GM19099 (cell line): ENCODE measurements around the gene TTYH3.
A peak's percentile ranks its signal among the peaks of the same experiment; 100 is the strongest.

ENCODE experiments used
- POLR2A ChIP-seq: IDR thresholded peaks from 3 replicates; pipeline ENCODE4 v1.6.1; 2011; ENCODE audit warnings: low read depth; ENCODE audit not compliant: insufficient read length; ENCODE audit errors: extremely low read depth

Gene TTYH3

DNA sequence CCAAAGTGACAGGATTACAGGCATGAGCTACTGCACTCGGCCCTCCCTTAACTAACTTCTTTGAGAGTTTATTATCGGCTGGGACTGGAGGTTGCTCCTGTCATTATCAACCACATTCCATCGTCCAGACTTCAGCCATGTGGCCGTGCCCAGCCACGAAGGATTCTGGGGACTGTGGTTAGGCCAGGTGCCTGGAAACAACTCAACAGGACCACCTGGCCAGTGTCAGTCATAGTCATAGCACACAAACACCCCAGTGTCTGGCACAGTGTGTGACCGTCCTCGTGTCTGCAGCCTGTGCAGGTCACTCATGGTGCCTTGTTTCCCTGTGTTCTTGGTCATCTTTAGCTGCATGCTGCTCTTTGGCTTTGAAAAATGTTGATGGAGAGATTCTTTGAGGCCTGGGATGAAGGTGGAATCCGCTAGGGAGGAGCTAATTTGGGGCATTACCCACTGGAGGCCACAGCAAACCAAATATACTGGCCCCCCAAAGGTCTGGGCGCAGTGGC is 43.5 kb downstream of the TTYH3 start:
- TF ChIP-seq POLR2A: no peak

DNA sequence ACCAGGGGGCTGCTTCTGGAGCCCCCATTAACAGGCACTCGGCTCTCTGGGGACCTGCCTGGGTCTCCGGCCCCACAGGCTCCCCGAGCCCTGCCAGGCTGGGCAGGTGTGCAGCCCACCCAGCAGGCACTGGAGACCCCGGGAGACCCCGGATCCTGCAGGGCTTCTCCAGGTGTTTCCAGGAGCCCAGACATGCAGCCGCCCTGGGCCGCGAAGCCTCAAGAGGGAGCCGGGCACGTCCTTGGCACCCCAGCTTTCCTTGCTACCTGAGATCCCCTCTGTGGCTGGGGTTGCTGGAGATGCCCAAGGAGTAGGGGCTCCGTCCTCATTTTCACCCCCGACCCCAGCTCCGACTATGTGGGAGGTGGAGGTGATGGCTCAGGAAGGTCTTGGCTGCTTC is 48.5 kb downstream of the TTYH3 start:
- TF ChIP-seq POLR2A: no peak

DNA sequence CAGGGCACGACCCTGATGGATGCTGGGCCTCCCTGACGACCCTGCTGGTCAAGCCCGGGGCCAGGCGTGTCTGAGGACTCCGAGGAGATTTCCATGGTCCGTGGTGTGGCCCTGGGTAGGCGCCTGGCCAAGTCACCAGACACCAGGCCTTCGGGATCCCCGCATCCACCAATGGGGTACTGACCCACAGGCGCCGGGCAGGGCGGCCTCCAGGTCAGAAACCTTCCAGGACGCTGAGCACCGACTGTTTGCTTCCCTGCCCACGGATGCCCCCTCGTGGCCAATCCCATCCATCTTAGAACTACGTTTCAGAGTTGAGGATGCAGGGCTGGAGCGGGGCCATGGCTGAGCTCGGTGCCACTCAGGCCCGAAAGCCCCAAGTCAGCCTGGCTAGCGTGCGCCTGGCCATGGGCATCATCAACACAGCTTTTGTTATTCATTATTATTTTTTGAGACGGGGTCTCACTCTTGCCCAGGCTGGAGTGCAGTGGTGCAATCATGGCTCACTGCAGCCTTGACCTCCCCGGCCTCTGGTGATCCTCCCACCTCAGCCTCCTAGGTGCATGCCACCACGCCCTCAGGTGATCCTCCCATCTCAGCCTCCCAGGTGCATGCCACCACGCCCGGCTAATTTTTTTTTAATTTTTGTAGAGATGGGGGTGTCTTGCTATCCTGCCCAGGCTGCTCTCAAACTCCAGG is 49.2 kb downstream of the TTYH3 start:
- no peak for TF ChIP-seq POLR2A

DNA sequence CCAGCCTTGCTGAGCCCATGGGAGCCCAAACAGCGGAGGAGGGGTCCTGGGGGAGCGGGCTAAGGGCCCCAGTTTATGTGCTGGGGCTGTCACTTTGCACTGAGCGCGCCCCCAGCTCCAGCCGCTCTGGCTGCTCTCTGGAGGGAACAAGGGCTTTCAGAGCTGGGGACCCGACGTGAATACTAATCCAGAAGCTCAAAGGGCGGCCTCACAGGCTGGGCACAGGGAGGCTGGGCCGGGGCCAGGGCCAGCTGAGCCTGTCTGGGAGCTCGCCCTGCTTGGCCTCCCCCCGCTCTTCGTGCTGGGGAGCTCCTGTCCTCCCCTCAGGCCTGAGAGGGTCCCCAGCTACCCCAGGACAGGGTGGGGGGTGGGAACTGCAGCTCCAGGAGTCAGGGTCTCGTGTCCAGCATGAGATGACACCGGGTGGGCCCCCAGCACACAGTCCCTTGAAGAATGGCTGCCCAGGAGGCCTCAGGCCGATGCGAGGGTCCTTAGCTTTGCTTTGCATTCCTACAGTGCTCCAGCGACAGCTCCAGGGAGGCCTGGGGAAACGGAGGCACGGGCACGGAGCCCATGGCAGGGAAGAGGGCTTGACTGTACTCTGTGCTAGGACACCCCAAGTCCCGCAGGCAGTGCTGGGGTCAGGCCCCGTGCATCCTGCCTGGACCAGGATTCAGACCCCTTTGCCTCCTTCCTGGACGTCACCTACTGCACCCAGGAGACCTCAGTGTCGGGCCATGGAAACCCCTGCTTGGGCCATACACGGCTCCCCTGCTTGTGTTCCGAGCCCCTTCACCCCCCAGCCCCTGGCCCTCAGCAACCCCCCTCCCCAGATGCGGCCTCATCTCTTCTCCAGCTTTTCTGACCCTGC is 50.4 kb downstream of the TTYH3 start:
- no peak for TF ChIP-seq POLR2A

DNA sequence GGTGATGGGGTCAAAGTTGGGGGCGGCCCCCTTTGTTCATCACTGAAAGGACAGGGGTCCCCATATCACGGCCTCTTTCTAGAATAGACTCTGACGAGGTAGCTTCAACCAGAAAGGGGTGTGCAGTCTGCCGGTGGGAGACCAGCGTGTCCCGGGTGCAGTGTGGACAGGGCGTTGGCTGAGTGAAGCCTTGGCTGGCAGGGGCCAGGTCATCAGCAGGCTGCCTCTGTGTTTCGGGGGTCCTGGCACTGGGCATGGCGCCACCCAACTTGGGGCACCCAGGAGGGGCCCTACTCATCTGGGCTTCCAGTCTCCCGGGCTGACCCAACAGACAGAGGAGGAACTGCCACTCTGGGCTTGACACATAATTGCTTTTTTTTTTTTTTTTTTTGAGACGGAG is 52.7 kb downstream of the TTYH3 start:
- TF ChIP-seq POLR2A: no peak

DNA sequence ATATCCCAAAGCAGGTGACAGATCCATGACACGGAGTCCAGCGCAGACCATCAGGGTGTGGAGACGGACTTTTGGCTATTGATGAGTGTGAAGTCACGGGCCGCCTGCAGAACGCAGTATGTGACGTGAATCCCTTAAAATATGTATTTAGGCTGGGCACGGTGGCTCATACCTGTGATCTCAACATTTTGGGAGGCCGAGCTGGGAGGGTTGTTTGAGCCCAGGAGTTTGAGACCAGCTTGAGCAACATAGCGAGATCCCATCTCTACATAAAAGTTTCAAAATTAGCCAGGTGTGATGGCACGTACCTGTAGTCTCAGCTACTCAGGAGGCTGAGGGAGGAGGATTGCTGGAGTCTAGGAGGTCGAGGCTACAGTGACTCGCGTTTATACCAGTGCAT is 54.3 kb downstream of the TTYH3 start:
- TF ChIP-seq POLR2A: no peak

DNA sequence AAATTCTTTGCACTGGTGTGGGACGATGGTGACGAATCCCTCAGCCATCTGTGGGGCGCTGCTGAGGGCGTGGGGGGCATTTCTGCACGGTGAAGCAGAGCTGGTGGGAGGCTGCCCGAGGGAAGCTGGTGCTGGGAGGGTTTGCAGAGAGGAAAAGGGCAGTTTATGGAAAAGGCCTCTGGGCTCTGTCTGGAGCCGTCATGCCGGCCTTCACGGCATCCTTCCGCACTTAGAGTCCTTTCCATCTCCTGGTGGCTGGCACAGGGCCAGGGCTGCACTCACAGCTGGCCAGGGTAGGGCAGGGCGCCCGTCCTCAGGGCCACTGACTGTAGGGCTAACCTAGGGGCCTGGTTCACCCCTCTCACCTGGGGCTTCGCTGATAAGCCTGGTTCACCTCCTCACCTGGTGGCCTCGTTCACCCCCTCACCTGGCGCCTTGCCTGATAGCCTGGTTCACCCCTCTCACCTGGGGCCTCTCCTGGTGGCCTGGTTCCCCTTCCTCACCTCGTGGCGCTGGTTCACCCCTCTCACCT is 55.6 kb downstream of the TTYH3 start:
- TF ChIP-seq POLR2A: no peak

DNA sequence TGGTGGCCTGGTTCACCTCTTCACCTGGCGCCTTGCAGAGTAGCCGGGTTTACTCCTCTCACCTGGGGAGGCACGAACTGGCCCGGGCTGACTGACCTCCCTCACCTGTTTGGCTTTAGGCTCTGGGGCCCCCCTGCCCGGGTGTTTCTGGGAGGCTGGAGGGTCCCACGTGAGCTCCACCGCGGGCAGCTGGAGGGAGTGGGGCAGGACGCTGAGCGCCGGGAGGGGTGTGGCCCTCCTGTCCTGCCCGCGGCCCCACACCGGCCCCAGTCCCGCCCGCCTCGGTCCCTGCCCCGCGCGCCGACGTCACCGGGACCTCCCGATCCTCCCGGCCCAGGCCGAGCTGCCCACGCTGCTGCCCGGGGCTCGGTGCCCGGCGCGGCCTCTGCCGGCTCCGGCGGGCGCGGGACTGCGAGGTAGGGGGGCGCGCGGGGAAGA is 56.1 kb downstream of the TTYH3 start, which contains the start of gene AMZ1:
AMZ1 (plus strand) TSS at position 322 of the 438 bp plus-strand sequence. CDS start 12,250 bp downstream, outside the sequence.
- TF ChIP-seq POLR2A: no peak

DNA sequence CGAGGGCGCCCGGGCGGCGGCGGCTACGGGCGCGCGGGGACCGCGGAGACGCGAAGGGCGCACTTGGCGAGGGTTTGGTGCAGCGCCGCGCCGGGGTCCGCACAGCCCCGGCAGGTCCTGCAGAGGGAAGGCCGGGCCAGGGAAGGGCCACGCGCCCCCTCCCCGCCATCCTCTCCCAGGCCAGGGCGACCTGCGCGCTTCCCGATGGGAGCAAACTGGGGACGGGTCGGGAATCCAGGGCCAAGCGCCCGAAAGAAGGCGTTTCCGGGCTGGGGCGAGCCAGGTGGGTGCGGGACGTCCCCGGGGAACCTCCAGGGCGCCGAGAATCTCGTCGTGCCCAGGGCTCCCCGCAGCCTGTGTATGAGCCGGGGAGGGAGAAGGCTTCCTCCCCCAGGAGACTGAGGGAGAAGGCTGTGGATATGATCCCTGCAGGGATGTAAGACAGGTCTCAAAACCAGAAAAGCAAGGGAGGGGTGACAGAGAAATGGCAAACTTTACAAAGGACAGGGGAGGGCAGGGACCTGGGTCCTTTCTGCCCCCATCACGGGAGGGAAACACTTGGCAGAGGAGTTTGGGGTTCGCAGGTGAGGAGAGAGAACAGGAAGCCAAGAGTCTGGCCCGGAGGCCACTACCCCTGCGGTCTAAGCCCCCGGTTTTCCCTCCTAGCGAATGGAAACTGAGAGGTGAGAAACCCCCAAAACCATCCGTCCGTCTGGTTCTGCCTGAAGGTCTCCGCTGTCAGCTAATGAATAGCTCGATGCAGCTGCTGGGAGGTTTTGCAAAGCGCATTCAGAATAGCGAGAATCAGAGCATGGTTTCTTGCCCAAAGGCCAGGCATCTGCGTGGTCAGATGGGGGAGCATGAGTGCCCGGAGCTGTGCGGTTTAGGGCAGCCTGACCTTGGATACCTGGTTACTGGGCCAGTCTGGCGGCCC is 56.9 kb downstream of the TTYH3 start:
- TF ChIP-seq POLR2A: peak; percentile 55

DNA sequence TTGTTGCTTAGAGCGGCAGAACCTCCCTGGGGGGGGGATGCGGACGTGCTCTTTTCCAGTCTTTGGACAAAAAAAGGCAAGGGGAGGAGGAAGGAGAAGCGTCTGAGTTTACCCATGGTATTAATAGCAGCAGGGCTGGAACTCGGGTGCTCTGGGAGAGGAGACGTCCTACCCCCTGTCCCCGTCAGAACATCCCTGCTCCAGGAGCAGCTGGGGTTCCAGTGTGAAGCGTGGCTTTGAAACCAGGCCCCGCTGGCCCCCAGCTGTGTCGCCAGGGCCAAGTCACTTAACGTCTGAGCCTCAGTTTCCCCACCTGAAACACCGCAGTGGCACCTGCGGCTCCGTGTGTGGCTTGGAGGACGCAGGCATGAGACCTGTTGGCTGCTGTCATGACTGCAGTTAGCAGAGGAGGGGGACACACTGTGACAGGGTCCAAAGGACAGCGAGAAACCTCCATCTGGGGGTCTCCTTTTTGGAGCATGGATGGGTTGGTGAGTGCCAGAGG is 57.6 kb downstream of the TTYH3 start:
- TF ChIP-seq POLR2A: no peak

DNA sequence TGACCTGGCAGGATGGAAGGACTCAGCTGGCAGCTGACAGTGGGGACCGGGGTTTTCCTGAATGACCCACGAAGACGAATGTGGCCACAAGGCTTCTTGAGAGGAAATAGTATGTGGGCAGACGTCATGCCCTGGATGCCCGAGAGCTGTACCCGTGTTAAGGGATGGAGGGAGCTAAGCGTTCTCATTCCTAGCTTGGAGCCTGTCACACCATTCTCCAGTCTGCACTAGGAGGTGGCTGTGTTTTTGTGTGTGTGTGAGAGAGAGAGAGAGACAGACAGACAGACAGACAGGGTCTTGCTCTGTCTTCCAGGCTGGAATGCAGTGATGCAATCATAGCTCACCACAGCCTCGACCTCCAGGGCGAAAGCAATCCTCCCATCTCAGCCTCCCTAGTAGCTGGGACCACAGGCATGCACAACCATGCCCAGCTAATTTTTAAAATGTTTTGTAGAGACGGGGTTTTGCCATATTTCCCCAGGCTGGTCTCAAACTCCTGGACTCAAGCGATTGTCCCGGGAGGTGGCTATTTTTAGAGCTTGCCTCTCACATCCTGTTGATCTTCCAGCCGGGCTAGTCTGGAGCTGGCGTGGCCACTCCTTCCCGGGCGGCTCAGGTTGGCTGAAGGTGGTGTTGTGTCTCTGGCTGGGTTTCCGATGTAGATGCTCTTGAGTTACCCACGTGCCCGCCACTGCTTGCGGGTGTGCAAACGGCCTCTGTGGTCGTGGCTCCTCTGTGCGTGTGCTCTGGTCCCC is 58.3 kb downstream of the TTYH3 start:
- no peak for TF ChIP-seq POLR2A

DNA sequence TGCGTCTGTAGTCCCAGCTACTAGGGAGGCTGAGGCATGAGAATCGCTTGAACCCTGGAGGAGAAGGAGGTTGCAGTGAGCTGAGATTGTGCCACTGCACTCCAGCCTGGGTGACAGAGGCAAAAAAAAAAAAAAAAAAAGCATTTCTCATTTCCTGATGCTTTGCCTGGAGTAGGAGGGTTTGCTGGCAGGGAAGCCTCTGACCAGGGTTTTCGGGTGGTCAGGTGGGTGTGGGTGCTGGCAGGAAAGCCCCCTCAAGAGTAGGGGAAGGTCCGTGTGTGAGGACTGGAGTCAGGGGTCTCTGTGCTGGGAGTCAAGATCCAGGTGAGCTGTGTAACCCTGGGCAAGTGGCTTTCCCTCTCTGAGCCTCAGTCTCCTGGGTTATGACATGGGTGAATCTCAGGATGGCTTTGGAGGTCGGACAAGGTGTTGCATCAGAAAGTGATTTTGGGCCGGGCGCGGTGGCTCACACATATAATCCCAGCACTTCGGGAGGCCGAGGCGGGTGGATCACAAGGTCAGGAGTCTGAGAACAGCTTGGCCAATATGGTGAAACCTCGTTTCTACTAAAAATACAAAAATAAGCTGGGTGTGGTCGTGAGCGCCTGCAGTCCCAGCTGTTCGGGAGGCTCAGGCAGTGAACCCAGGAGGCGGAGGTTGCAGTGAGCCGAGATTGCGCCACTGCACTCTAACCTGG is 59.4 kb downstream of the TTYH3 start:
- no peak for TF ChIP-seq POLR2A

DNA sequence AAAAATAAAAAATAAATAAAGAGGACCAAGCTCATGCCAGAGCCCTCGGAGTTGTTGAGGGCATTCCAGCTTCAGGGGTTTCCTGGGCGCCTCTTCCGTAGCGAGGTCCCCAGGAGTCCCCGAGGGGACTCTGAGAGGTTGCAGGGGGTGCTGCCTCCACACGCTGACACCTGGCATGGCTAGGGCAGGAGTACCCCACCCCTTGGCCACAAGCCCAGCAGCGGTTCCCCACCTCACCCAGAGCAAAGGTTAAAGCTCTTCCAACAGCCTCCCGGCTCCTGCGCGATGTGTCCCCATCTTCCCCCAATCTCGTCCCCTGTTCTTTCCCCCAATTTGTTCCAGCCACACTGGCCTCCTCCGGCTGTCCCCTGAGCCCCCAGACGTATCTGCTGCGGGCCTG is 60.8 kb downstream of the TTYH3 start:
- no peak for TF ChIP-seq POLR2A
